PC-9 (cell line): ENCODE data around the gene MARCHF2. TPM values are rescaled to one million over a fixed set of nuclear protein-coding genes. Genes with fewer than 3 reads are reported as not detected.
"Not testable (repeated sequence)": the region's sequence is repeated elsewhere in the genome, so short reads cannot be mapped to it uniquely, and the experiment has no call there.

Source experiments
- BruUV-seq: library from RNA; stranded (reverse); fragments of 400-500 nt; replicated peaks from 2 replicates; lab custom pipeline; 2021; lab: Mats Ljungman, UMichigan
- CTCF ChIA-PET: fragments of 300-600 bp; sonication (Branson Sonifier 250); formaldehyde crosslinking; loops from one replicate; lab custom pipeline; 2022; ENCODE audit warnings: antibody characterized with exemption; lab: Charles Lee
- POLR2A ChIA-PET: fragments of 300-600 bp; sonication (Branson Sonifier 250); formaldehyde crosslinking; loops from one replicate; lab custom pipeline; 2022; ENCODE audit warnings: antibody characterized with exemption; ENCODE audit not compliant: unreplicated experiment; lab: Charles Lee
- DNase-seq, 2 experiments: peaks; one replicate each; pipeline versions ENCODE4 v3.0.0 to v3.0.0-alpha.2; 2015 to 2022; ENCODE audit warnings: mixed read lengths in 1 of 2
- H2AFZ ChIP-seq: fragments of 200-600 bp; sonication (generic); 2 replicates; pipeline ENCODE4 v1.8.1; 2017; ENCODE audit warnings: antibody characterized with exemption
- H3F3A ChIP-seq: fragments of 200-600 bp; sonication (generic); 2 replicates; pipeline ENCODE4 v1.8.1; 2017; ENCODE audit warnings: antibody characterized with exemption, mild to moderate bottlenecking, low read depth; ENCODE audit not compliant: insufficient read depth
- H3K27ac ChIP-seq: fragments of 200-600 bp; sonication (generic); 2 replicates; pipeline ENCODE4 v1.6.1; 2016; ENCODE audit warnings: mixed run types
- H3K27me3 ChIP-seq: fragments of 200-600 bp; sonication (generic); 2 replicates; pipeline ENCODE4 v1.6.1; 2016; ENCODE audit warnings: low read depth, mixed run types; ENCODE audit not compliant: insufficient read depth
- H3K36me3 ChIP-seq: fragments of 200-600 bp; sonication (generic); 2 replicates; pipeline ENCODE4 v1.6.1; 2016; ENCODE audit warnings: low read depth, mixed run types
- H3K4me1 ChIP-seq: fragments of 200-600 bp; sonication (generic); replicated peaks from 2 replicates; pipeline ENCODE4 v1.6.1; 2016; ENCODE audit warnings: mixed run types; ENCODE audit not compliant: insufficient read depth
- H3K4me2 ChIP-seq: fragments of 200-600 bp; sonication (generic); 2 replicates; pipeline ENCODE4 v1.6.1; 2017; ENCODE audit warnings: mixed run types
- H3K4me3 ChIP-seq: fragments of 200-600 bp; sonication (generic); 2 replicates; pipeline ENCODE4 v1.6.1; 2016; ENCODE audit warnings: mixed run types
- H3K79me2 ChIP-seq: fragments of 200-600 bp; sonication (generic); 2 replicates; pipeline ENCODE4 v1.6.1; 2017; ENCODE audit warnings: low read depth, mixed run types
- H3K9me2 ChIP-seq: fragments of 200-600 bp; sonication (generic); 2 replicates; pipeline ENCODE4 v1.8.1; 2017; ENCODE audit warnings: mild to moderate bottlenecking; ENCODE audit not compliant: insufficient read depth
- H3K9me3 ChIP-seq: fragments of 200-600 bp; sonication (generic); 2 replicates; pipeline ENCODE4 v1.8.1; 2016; ENCODE audit warnings: low read depth; ENCODE audit not compliant: insufficient read depth
- H4K20me1 ChIP-seq: fragments of 200-600 bp; sonication (generic); 2 replicates; pipeline ENCODE4 v1.8.1; 2017; ENCODE audit not compliant: insufficient read depth
- CTCF ChIP-seq: fragments of 200-600 bp; sonication (generic); conservative IDR thresholded peaks from 2 replicates; pipeline ENCODE4 v1.6.1; 2017; ENCODE audit warnings: mixed run types, antibody characterized with exemption, mild to moderate bottlenecking, moderate library complexity
- EZH2 ChIP-seq: fragments of 200-600 bp; sonication (generic); IDR thresholded peaks from 2 replicates; pipeline ENCODE4 v1.8.0; 2017; ENCODE audit warnings: antibody characterized with exemption, low read depth
- intact Hi-C: fragments of 100-400 bp; cut with micrococcal nuclease; formaldehyde crosslinking; loops from one replicate; pipeline ENCODE4 v1.10.0; 2022; ENCODE audit not compliant: unreplicated experiment
- total RNA-seq: library from RNA; stranded (reverse); gene quantifications from 2 replicates; pipeline ENCODE4 v1.2.3, GENCODE V29; 2021

MARCHF2 gene
- total RNA-seq, 1 experiment from 2014 or later, result 16.6 TPM

- TF ChIP-seq CTCF, result no peak
- Histone ChIP-seq H4K20me1 (no peaks in the 10 kb centered on the region), H3K27ac (peak overlapping the region; percentile 64), H2AFZ (peak overlapping the region; percentile 40; the same call in 1 of the 2 replicates), H3K4me1 (peaks cover 19% of the 10 kb centered on the region), H3K36me3 (no peaks in the 10 kb centered on the region), H3K79me2 (no peaks in the 10 kb centered on the region), H3K4me3 (peak overlapping the region; percentile 27; the same call in 1 of the 2 replicates), H3K27me3 (no peaks in the 10 kb centered on the region), H3F3A (peaks cover 21% of the 10 kb centered on the region; the same call in 1 of the 2 replicates), H3K9me3 (no peaks in the 10 kb centered on the region), H3K9me2 (no peaks in the 10 kb centered on the region), H3K4me2 (peak overlapping the region; percentile 79)
- ChIA-PET CTCF (interaction anchor here (0.7 to 1.4 kb wide), 3 partner anchors 10 to 157 kb away, joined by 3 to 31 read pairs (median 3); partner anchors contain the start of gene MARCHF2), POLR2A (interaction anchor here (0.6 to 1.2 kb wide), 8 partner anchors 10 to 1862 kb away, joined by 3 to 17 read pairs (median 8); partner anchors contain the start of genes HNRNPM, MARCHF2 and ZNF414)
- no TSS peak for BruUV-seq
- DNase-seq, result peak; percentile 91 to 98
- intact Hi-C loops, result no loop called here
Observed at GRCh38 chr19:8423817-8424223, 10.7 kb downstream of the MARCHF2 start.

GRCh38 chr19:8425331-8425730 is 12.2 kb downstream of the MARCHF2 start:
- H3K27ac ChIP-seq, H3K27me3 ChIP-seq, H3K9me3 ChIP-seq, H2AFZ ChIP-seq, H3K9me2 ChIP-seq, H3K4me3 ChIP-seq, DNase-seq, H3K4me2 ChIP-seq, H4K20me1 ChIP-seq, POLR2A ChIA-PET, H3K36me3 ChIP-seq, intact Hi-C loops, BruUV-seq, H3K79me2 ChIP-seq: not testable (repeated sequence)
- CTCF ChIA-PET, result interaction anchor here (0.6 kb wide), 1 partner anchor 24 kb away, joined by 6 read pairs; no protein-coding TSS in a partner anchor
- H3F3A ChIP-seq, result peaks cover 21% of the 10 kb centered on the region; the same call in 1 of the 2 replicates
- peaks cover 19% of the 10 kb centered on the region for H3K4me1 ChIP-seq

GRCh38 chr19:8426283-8426682 is 13.2 kb downstream of the MARCHF2 start:
- ChIA-PET CTCF (interaction anchor here (0.6 kb wide), 1 partner anchor 143 kb away, joined by 3 read pairs; no protein-coding TSS in a partner anchor), POLR2A (no interaction called here)
- Histone ChIP-seq H3K27me3 (no peaks in the 10 kb centered on the region), H3K9me2 (no peaks in the 10 kb centered on the region), H4K20me1 (no peaks in the 10 kb centered on the region), H3K9me3 (no peaks in the 10 kb centered on the region), H2AFZ (no peak overlapping the region), H3F3A (peaks cover 21% of the 10 kb centered on the region; the same call in 1 of the 2 replicates), H3K4me2 (no peak overlapping the region), H3K4me1 (peaks cover 19% of the 10 kb centered on the region), H3K4me3 (no peak overlapping the region), H3K79me2 (no peaks in the 10 kb centered on the region), H3K36me3 (no peaks in the 10 kb centered on the region), H3K27ac (no peak overlapping the region)
- no peak for TF ChIP-seq EZH2
- TF ChIP-seq CTCF, result no peak
- DNase-seq, result no peak
- intact Hi-C loops, result no loop called here
- BruUV-seq, result no TSS peak

- peaks cover 16% of the 10 kb centered on the region for H3K4me1 ChIP-seq
- no peak overlapping the region for H3K4me3 ChIP-seq
- no peak for DNase-seq
- H3K4me2 ChIP-seq, result no peak overlapping the region
- peaks cover 21% of the 10 kb centered on the region; the same call in 1 of the 2 replicates for H3F3A ChIP-seq
- no peak overlapping the region for H2AFZ ChIP-seq
- intact Hi-C loops, result no loop called here
- H3K27me3 ChIP-seq, result no peaks in the 10 kb centered on the region
- TF ChIP-seq CTCF (no peak), EZH2 (no peak)
- BruUV-seq, result no TSS peak
- H3K36me3 ChIP-seq, result no peaks in the 10 kb centered on the region
- H4K20me1 ChIP-seq, result no peaks in the 10 kb centered on the region
- POLR2A ChIA-PET, result no interaction called here
- no peaks in the 10 kb centered on the region for H3K9me2 ChIP-seq
- H3K79me2 ChIP-seq, result no peaks in the 10 kb centered on the region
- H3K27ac ChIP-seq, result no peak overlapping the region
- no peaks in the 10 kb centered on the region for H3K9me3 ChIP-seq
- CTCF ChIA-PET, result no interaction called here
Observed at GRCh38 chr19:8429044-8429443, 15.9 kb downstream of the MARCHF2 start.
